ENCODE measurements around the gene PHLDB3. TPM values are rescaled to one million over a fixed set of nuclear protein-coding genes. Genes with fewer than 3 reads are reported as not detected.

PHLDB3 gene
- total and polyA plus RNA-seq, 2 of the 4 experiments (the other 2 are of a cell fraction) = 2.9 to 10.6 TPM

DNA sequence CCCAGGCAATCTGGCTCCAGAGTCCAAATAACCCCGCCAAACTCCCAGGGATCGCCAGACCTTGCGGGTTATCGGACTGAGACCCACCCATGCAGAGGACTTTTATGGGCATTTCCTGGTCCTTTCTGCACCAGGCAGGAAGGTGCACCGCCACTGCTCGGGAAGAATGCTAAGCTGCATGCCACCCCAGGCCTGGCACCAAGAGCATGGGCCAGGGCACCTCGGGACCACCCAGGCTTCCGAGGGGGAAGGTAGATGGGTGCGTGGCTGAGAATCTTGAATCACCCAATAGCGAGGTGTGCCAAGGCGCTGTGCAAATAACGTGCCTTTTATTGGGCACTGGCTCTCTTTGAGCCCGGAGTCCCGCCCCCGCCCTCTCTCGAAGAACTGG is 28.0 kb upstream of the PHLDB3 start:
- peak overlapping the region; percentile 87 for H2AFZ ChIP-seq (replicated peaks; ENCODE audit: low read length, poor library complexity)
- H3K9ac ChIP-seq (ENCODE audit: low read depth, low read length) = peak overlapping the region; percentile 58
- dilution Hi-C loops (cut with HindIII; ENCODE audit: low sequenced_read_pairs, unreplicated experiment) = no loop called here
- CTCF ChIA-PET = interaction anchor here (0.6 kb wide), 1 partner anchor 183 kb away, joined by 3 read pairs; no protein-coding TSS in a partner anchor
- H4K91ac ChIP-seq (ENCODE audit: insufficient read depth, low read depth, low read length) = peak overlapping the region; percentile 49
- H3K79me1 ChIP-seq (ENCODE audit: low read depth in 1 of 2, low read length in 2 of 2) = peaks cover 0 to 10% of the 10 kb centered on the region in 2 experiments; a peak in 2 of 4 replicates
- DNase-seq (no peak), ATAC-seq (ENCODE audit: low read depth) (peak; percentile 0)
- H3K4me2 ChIP-seq (ENCODE audit: low read depth, low read length) = peak overlapping the region; percentile 87
- H2BK120ac ChIP-seq (ENCODE audit: low read depth, low read length) = peak overlapping the region; percentile 66
- no peaks in the 10 kb centered on the region for H3K36me3 ChIP-seq (ENCODE audit: control insufficient read depth, insufficient read depth, low read length)
- H4K20me1 ChIP-seq (ENCODE audit: insufficient read depth, low read length) = peaks cover 5% of the 10 kb centered on the region
- in situ Hi-C loops (cut with MboI; ENCODE audit: low sequenced_read_pairs) = no loop called here
- H3K4me1 ChIP-seq (ENCODE audit: control insufficient read depth, insufficient read depth, low read length) = peaks cover 6% of the 10 kb centered on the region
- H2AK5ac ChIP-seq (ENCODE audit: low read depth, low read length) = peak overlapping the region; percentile 72
- peak overlapping the region; percentile 89 for H4K5ac ChIP-seq (ENCODE audit: low read depth, low read length)
- peak overlapping the region; percentile 63 for H3K23ac ChIP-seq (ENCODE audit: low read depth, low read length)
- peak overlapping the region; percentile 55 for H3K4me3 ChIP-seq (ENCODE audit: insufficient read depth, low read depth, low read length)
- peak overlapping the region; percentile 71 for H3K14ac ChIP-seq (replicated peaks; ENCODE audit: low read depth, low read length)
- H2BK5ac ChIP-seq (ENCODE audit: low read depth, low read length, poor library complexity, severe bottlenecking) = peak overlapping the region; percentile 67
- no peak for TF ChIP-seq SMC3 (IDR thresholded peaks at IDR 0.05; ENCODE audit: low read depth, low read length)
- TF ChIP-seq, protein P1, sequence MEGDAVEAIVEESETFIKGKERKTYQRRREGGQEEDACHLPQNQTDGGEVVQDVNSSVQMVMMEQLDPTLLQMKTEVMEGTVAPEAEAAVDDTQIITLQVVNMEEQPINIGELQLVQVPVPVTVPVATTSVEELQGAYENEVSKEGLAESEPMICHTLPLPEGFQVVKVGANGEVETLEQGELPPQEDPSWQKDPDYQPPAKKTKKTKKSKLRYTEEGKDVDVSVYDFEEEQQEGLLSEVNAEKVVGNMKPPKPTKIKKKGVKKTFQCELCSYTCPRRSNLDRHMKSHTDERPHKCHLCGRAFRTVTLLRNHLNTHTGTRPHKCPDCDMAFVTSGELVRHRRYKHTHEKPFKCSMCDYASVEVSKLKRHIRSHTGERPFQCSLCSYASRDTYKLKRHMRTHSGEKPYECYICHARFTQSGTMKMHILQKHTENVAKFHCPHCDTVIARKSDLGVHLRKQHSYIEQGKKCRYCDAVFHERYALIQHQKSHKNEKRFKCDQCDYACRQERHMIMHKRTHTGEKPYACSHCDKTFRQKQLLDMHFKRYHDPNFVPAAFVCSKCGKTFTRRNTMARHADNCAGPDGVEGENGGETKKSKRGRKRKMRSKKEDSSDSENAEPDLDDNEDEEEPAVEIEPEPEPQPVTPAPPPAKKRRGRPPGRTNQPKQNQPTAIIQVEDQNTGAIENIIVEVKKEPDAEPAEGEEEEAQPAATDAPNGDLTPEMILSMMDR (conservative IDR thresholded peaks at IDR 0.05; ENCODE audit: low read depth, low read length) = no peak
- TF ChIP-seq MAFK (IDR thresholded peaks at IDR 0.05; ENCODE audit: low read depth, low read length) = no peak
- TF ChIP-seq POLR2A (IDR thresholded peaks at IDR 0.05; ENCODE audit: low read depth, low read length) = no peak
- TF ChIP-seq RFX5 (IDR thresholded peaks at IDR 0.05; ENCODE audit: low read depth, low read length) = no peak
- TF ChIP-seq CEBPB (IDR thresholded peaks at IDR 0.05; ENCODE audit: low read depth, low read length) = no peak
- no peak for TF ChIP-seq BHLHE40 (IDR thresholded peaks at IDR 0.05; ENCODE audit: low read depth, low read length)
- TF ChIP-seq, protein P2, sequence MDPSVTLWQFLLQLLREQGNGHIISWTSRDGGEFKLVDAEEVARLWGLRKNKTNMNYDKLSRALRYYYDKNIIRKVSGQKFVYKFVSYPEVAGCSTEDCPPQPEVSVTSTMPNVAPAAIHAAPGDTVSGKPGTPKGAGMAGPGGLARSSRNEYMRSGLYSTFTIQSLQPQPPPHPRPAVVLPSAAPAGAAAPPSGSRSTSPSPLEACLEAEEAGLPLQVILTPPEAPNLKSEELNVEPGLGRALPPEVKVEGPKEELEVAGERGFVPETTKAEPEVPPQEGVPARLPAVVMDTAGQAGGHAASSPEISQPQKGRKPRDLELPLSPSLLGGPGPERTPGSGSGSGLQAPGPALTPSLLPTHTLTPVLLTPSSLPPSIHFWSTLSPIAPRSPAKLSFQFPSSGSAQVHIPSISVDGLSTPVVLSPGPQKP (IDR thresholded peaks at IDR 0.05; ENCODE audit: borderline replicate concordance, low read depth, low read length) = no peak
- no peak for TF ChIP-seq CHD1 (IDR thresholded peaks at IDR 0.05; ENCODE audit: low read depth, low read length)
- TF ChIP-seq RAD21 (IDR thresholded peaks at IDR 0.05; ENCODE audit: low read length) = no peak
- no peak for TF ChIP-seq MXI1 (IDR thresholded peaks at IDR 0.05; ENCODE audit: borderline replicate concordance, low read depth, low read length)
- TF ChIP-seq MAZ (IDR thresholded peaks at IDR 0.05; ENCODE audit: borderline replicate concordance, low read depth, low read length) = no peak
- TF ChIP-seq FOS (IDR thresholded peaks at IDR 0.05; ENCODE audit: low read depth, low read length) = no peak
- TF ChIP-seq RCOR1 (IDR thresholded peaks at IDR 0.05; ENCODE audit: insufficient replicate concordance, low read length) = no peak
- TF ChIP-seq NFE2L2 (IDR thresholded peaks at IDR 0.05; ENCODE audit: low read depth, low read length) = no peak
- TF ChIP-seq, protein P3, sequence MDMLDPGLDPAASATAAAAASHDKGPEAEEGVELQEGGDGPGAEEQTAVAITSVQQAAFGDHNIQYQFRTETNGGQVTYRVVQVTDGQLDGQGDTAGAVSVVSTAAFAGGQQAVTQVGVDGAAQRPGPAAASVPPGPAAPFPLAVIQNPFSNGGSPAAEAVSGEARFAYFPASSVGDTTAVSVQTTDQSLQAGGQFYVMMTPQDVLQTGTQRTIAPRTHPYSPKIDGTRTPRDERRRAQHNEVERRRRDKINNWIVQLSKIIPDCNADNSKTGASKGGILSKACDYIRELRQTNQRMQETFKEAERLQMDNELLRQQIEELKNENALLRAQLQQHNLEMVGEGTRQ (IDR thresholded peaks at IDR 0.05; ENCODE audit: low read depth, low read length) = no peak
- WGBS, 2 experiments (ENCODE audit: extremely low coverage in 2 of 2, insufficient read length in 1 of 2) = 12% methylated on average over 3 of the region's 16 CpGs; no CpG with 5 or more reads in 1 of the 2 experiments
- H2BK20ac ChIP-seq (ENCODE audit: low read depth, low read length) = no peak overlapping the region
- intact Hi-C loops (cut with micrococcal nuclease) = no loop called here
- H3K9me3 ChIP-seq (ENCODE audit: control insufficient read depth, insufficient read depth, low read length) = no peaks in the 10 kb centered on the region
- POLR2A ChIA-PET (ENCODE audit: unreplicated experiment) = interaction anchor here (0.6 kb wide), 1 partner anchor 64 kb away, joined by 8 read pairs; no protein-coding TSS in a partner anchor
- H3K18ac ChIP-seq (ENCODE audit: low read depth, low read length) = peak overlapping the region; percentile 12; the same call in 1 of the 2 replicates
- peak overlapping the region; percentile 50 for H3K27ac ChIP-seq (ENCODE audit: insufficient read depth, low read length)
- peak overlapping the region; percentile 91 for H3K4ac ChIP-seq (ENCODE audit: low read depth, low read length)
- peaks cover 12% of the 10 kb centered on the region; the same call in 1 of the 2 replicates for H3K9me1 ChIP-seq (ENCODE audit: insufficient read depth, low read length)
- no peaks in the 10 kb centered on the region for H3K27me3 ChIP-seq (ENCODE audit: control insufficient read depth, insufficient read depth, low read length)
- peak overlapping the region; percentile 97 for H2AK9ac ChIP-seq (replicated peaks; ENCODE audit: low read depth, low read length, poor library complexity)
- peak overlapping the region; percentile 84 for H3K56ac ChIP-seq (ENCODE audit: extremely low read depth, insufficient read depth, low read length)
- peak overlapping the region; percentile 39; the same call in 1 of the 3 replicates for H2BK15ac ChIP-seq (ENCODE audit: low read depth, low read length)
- peak overlapping the region; percentile 84 to 95 for H4K8ac ChIP-seq (ENCODE audit: low read depth in 2 of 2, low read length in 2 of 2)
- no TSS peak for BruUV-seq (replicated peaks)
